AG04449 (cell line): ENCODE data around the gene SEMA4A.

Source experiments
- CTCF ChIA-PET: fragments of 350-600 bp; formaldehyde crosslinking; extraction: SDS; loops from one replicate; lab custom pipeline; 2021; ENCODE audit warnings: antibody characterized with exemption; lab: Yijun Ruan, JAX
- POLR2A ChIA-PET: fragments of 400-600, 350-600 bp; formaldehyde crosslinking; extraction: SDS; loops from one replicate; lab custom pipeline; 2020; ENCODE audit warnings: antibody characterized with exemption, inconsistent platforms; lab: Yijun Ruan, JAX
- DNase-seq: peaks from one replicate; pipeline ENCODE4 v3.0.0-alpha.2; 2010; ENCODE audit warnings: low read depth, low spot score
- H3K4me3 ChIP-seq: 2 replicates; pipeline ENCODE4 v1.5.1; 2011; ENCODE audit warnings: low read depth, mild to moderate bottlenecking, control low read depth, low read length
- CTCF ChIP-seq: IDR thresholded peaks from one replicate; pipeline ENCODE4 v1.5.1; 2011; ENCODE audit warnings: mild to moderate bottlenecking, moderate library complexity, low read length, control low read depth, inconsistent platforms; ENCODE audit not compliant: insufficient read depth; ENCODE audit errors: missing control alignments

The SEMA4A gene

GRCh38 chr1:156143765-156144489 is 9.5 kb upstream of the SEMA4A start:
- DNase-seq, result no peak
- H3K4me3 ChIP-seq, result no peak overlapping the region
- ChIA-PET POLR2A (interaction anchor here (0.6 to 1.6 kb wide), 3 partner anchors 23 to 138 kb away, joined by 3 to 4 read pairs (median 3); partner anchors contain the start of gene SMG5), CTCF (interaction anchor here (10.6 to 46.3 kb wide), 3 partner anchors 12 to 82 kb away, joined by 115 to 1837 read pairs (median 214); partner anchors contain the start of gene MEX3A)
- TF ChIP-seq CTCF, result no peak

GRCh38 chr1:156144742-156145141 is 8.6 kb upstream of the SEMA4A start:
- TF ChIP-seq CTCF, result no peak
- CTCF ChIA-PET, result interaction anchor here (10.6 to 46.3 kb wide), 3 partner anchors 13 to 81 kb away, joined by 115 to 1837 read pairs (median 214); partner anchors contain the start of gene MEX3A
- POLR2A ChIA-PET, result interaction anchor here (1.5 to 1.6 kb wide), 2 partner anchors 18 to 50 kb away, joined by 3 read pairs; no protein-coding TSS in a partner anchor
- no peak overlapping the region for H3K4me3 ChIP-seq
- DNase-seq, result no peak

GRCh38 chr1:156145650-156146019 is 7.8 kb upstream of the SEMA4A start:
- ChIA-PET CTCF (interaction anchor here (0.7 to 46.3 kb wide), 14 partner anchors 10 to 174 kb away, joined by 3 to 1837 read pairs (median 4); partner anchors contain the start of genes MEX3A and SLC25A44), POLR2A (interaction anchor here (1.1 to 1.9 kb wide), 4 partner anchors 17 to 79 kb away, joined by 3 to 5 read pairs (median 3); partner anchors contain the start of gene PMF1)
- TF ChIP-seq CTCF, result no peak
- no peak overlapping the region for H3K4me3 ChIP-seq
- DNase-seq, result no peak

GRCh38 chr1:156146020-156146768 is 7.2 kb upstream of the SEMA4A start:
- DNase-seq, result peak; percentile 85
- no peak overlapping the region for H3K4me3 ChIP-seq
- POLR2A ChIA-PET, result interaction anchor here (0.6 to 1.9 kb wide), 7 partner anchors 16 to 201 kb away, joined by 3 to 5 read pairs (median 3); partner anchors contain the start of gene PMF1
- peak; percentile 53 for TF ChIP-seq CTCF
- CTCF ChIA-PET, result interaction anchor here (0.7 to 46.3 kb wide), 18 partner anchors 10 to 214 kb away, joined by 3 to 1837 read pairs (median 4); partner anchors contain the start of genes MEX3A and SLC25A44

GRCh38 chr1:156146769-156147405 is 6.5 kb upstream of the SEMA4A start:
- no peak for DNase-seq
- ChIA-PET POLR2A (interaction anchor here (0.6 to 1.9 kb wide), 4 partner anchors 31 to 201 kb away, joined by 3 to 5 read pairs (median 3); partner anchors contain the start of gene PMF1), CTCF (interaction anchor here (1.1 to 46.3 kb wide), 11 partner anchors 9 to 213 kb away, joined by 3 to 1837 read pairs (median 6); partner anchors contain the start of gene MEX3A)
- no peak for TF ChIP-seq CTCF
- H3K4me3 ChIP-seq, result no peak overlapping the region
